ENCODE results near the gene TEX2. TPM values are rescaled to one million over a fixed set of nuclear protein-coding genes. Genes with fewer than 3 reads are reported as not detected.

TEX2 gene
- total RNA-seq, 1 experiment from 2014 or later, result 10.8 TPM

DNA sequence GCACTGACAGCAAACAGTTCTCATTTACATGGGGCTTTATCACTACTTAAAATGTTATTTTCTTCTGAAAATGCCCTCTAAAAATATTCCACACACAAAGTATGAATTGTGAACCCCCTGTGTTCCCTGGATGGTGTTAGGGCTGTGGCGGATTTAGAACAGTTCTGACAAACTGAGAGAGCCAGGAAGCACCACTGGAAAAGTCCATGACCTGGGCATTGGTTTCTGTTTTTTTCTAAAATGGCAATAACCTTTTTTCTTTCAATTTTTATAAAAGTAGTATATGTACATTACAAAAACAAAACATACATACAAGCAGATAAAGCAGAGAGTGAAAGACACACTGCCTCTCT lies 112.1 kb downstream of the TEX2 start:
- H3K27me3 Mint-ChIP-seq (ENCODE audit: low read depth), result no peaks in the 10 kb centered on the region
- H3K36me3 Mint-ChIP-seq, result peaks cover 23% of the 10 kb centered on the region
- TF ChIP-seq NFE2L1 (CRISPR knock-in tag; IDR thresholded peaks at IDR 0.05), result no peak
- TF ChIP-seq NR3C1 (CRISPR knock-in tag; conservative IDR thresholded peaks at IDR 0.05; ENCODE audit: low read depth), result no peak
- TF ChIP-seq ZNF121 (CRISPR knock-in tag; IDR thresholded peaks at IDR 0.05), result no peak
- TF ChIP-seq, protein P1, sequence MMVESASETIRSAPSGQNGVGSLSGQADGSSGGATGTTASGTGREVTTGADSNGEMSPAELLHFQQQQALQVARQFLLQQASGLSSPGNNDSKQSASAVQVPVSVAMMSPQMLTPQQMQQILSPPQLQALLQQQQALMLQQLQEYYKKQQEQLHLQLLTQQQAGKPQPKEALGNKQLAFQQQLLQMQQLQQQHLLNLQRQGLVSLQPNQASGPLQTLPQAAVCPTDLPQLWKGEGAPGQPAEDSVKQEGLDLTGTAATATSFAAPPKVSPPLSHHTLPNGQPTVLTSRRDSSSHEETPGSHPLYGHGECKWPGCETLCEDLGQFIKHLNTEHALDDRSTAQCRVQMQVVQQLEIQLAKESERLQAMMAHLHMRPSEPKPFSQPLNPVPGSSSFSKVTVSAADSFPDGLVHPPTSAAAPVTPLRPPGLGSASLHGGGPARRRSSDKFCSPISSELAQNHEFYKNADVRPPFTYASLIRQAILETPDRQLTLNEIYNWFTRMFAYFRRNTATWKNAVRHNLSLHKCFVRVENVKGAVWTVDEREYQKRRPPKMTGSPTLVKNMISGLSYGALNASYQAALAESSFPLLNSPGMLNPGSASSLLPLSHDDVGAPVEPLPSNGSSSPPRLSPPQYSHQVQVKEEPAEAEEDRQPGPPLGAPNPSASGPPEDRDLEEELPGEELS (CRISPR knock-in tag; IDR thresholded peaks at IDR 0.05), result no peak
- TF ChIP-seq NR1H2 (CRISPR knock-in tag; IDR thresholded peaks at IDR 0.05), result no peak
- TF ChIP-seq OVOL2 (CRISPR knock-in tag; IDR thresholded peaks at IDR 0.05; ENCODE audit: borderline replicate concordance), result no peak
- no peak for TF ChIP-seq ZBTB21 (CRISPR knock-in tag; IDR thresholded peaks at IDR 0.05; ENCODE audit: borderline replicate concordance)
- TF ChIP-seq, protein P2, sequence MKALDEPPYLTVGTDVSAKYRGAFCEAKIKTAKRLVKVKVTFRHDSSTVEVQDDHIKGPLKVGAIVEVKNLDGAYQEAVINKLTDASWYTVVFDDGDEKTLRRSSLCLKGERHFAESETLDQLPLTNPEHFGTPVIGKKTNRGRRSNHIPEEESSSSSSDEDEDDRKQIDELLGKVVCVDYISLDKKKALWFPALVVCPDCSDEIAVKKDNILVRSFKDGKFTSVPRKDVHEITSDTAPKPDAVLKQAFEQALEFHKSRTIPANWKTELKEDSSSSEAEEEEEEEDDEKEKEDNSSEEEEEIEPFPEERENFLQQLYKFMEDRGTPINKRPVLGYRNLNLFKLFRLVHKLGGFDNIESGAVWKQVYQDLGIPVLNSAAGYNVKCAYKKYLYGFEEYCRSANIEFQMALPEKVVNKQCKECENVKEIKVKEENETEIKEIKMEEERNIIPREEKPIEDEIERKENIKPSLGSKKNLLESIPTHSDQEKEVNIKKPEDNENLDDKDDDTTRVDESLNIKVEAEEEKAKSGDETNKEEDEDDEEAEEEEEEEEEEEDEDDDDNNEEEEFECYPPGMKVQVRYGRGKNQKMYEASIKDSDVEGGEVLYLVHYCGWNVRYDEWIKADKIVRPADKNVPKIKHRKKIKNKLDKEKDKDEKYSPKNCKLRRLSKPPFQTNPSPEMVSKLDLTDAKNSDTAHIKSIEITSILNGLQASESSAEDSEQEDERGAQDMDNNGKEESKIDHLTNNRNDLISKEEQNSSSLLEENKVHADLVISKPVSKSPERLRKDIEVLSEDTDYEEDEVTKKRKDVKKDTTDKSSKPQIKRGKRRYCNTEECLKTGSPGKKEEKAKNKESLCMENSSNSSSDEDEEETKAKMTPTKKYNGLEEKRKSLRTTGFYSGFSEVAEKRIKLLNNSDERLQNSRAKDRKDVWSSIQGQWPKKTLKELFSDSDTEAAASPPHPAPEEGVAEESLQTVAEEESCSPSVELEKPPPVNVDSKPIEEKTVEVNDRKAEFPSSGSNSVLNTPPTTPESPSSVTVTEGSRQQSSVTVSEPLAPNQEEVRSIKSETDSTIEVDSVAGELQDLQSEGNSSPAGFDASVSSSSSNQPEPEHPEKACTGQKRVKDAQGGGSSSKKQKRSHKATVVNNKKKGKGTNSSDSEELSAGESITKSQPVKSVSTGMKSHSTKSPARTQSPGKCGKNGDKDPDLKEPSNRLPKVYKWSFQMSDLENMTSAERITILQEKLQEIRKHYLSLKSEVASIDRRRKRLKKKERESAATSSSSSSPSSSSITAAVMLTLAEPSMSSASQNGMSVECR (CRISPR knock-in tag; IDR thresholded peaks at IDR 0.05; ENCODE audit: borderline replicate concordance), result no peak
- TF ChIP-seq, protein P3, sequence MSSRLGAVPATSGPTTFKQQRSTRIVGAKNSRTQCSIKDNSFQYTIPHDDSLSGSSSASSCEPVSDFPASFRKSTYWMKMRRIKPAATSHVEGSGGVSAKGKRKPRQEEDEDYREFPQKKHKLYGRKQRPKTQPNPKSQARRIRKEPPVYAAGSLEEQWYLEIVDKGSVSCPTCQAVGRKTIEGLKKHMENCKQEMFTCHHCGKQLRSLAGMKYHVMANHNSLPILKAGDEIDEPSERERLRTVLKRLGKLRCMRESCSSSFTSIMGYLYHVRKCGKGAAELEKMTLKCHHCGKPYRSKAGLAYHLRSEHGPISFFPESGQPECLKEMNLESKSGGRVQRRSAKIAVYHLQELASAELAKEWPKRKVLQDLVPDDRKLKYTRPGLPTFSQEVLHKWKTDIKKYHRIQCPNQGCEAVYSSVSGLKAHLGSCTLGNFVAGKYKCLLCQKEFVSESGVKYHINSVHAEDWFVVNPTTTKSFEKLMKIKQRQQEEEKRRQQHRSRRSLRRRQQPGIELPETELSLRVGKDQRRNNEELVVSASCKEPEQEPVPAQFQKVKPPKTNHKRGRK (CRISPR knock-in tag; IDR thresholded peaks at IDR 0.05; ENCODE audit: borderline replicate concordance), result no peak
- TF ChIP-seq, protein P4, sequence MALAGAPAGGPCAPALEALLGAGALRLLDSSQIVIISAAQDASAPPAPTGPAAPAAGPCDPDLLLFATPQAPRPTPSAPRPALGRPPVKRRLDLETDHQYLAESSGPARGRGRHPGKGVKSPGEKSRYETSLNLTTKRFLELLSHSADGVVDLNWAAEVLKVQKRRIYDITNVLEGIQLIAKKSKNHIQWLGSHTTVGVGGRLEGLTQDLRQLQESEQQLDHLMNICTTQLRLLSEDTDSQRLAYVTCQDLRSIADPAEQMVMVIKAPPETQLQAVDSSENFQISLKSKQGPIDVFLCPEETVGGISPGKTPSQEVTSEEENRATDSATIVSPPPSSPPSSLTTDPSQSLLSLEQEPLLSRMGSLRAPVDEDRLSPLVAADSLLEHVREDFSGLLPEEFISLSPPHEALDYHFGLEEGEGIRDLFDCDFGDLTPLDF (CRISPR knock-in tag; IDR thresholded peaks at IDR 0.05), result no peak
- TF ChIP-seq JUN (CRISPR knock-in tag; IDR thresholded peaks at IDR 0.05), result no peak
- no peak for TF ChIP-seq TEAD1 (CRISPR knock-in tag; IDR thresholded peaks at IDR 0.05)
- no peak for TF ChIP-seq ZNF396 (CRISPR knock-in tag; IDR thresholded peaks at IDR 0.05; ENCODE audit: borderline replicate concordance)
- TF ChIP-seq EMX1 (CRISPR knock-in tag; IDR thresholded peaks at IDR 0.05), result no peak
- TF ChIP-seq, protein P5, sequence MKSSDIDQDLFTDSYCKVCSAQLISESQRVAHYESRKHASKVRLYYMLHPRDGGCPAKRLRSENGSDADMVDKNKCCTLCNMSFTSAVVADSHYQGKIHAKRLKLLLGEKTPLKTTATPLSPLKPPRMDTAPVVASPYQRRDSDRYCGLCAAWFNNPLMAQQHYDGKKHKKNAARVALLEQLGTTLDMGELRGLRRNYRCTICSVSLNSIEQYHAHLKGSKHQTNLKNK (CRISPR knock-in tag; IDR thresholded peaks at IDR 0.05), result no peak
- TF ChIP-seq JAZF1 (CRISPR knock-in tag; IDR thresholded peaks at IDR 0.05), result no peak
- TF ChIP-seq, protein P6, sequence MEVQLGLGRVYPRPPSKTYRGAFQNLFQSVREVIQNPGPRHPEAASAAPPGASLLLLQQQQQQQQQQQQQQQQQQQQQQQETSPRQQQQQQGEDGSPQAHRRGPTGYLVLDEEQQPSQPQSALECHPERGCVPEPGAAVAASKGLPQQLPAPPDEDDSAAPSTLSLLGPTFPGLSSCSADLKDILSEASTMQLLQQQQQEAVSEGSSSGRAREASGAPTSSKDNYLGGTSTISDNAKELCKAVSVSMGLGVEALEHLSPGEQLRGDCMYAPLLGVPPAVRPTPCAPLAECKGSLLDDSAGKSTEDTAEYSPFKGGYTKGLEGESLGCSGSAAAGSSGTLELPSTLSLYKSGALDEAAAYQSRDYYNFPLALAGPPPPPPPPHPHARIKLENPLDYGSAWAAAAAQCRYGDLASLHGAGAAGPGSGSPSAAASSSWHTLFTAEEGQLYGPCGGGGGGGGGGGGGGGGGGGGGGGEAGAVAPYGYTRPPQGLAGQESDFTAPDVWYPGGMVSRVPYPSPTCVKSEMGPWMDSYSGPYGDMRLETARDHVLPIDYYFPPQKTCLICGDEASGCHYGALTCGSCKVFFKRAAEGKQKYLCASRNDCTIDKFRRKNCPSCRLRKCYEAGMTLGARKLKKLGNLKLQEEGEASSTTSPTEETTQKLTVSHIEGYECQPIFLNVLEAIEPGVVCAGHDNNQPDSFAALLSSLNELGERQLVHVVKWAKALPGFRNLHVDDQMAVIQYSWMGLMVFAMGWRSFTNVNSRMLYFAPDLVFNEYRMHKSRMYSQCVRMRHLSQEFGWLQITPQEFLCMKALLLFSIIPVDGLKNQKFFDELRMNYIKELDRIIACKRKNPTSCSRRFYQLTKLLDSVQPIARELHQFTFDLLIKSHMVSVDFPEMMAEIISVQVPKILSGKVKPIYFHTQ (CRISPR knock-in tag; IDR thresholded peaks at IDR 0.05), result no peak
- TF ChIP-seq, protein P7, sequence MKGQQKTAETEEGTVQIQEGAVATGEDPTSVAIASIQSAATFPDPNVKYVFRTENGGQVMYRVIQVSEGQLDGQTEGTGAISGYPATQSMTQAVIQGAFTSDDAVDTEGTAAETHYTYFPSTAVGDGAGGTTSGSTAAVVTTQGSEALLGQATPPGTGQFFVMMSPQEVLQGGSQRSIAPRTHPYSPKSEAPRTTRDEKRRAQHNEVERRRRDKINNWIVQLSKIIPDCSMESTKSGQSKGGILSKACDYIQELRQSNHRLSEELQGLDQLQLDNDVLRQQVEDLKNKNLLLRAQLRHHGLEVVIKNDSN (CRISPR knock-in tag; IDR thresholded peaks at IDR 0.05), result no peak
- TF ChIP-seq, protein P8, sequence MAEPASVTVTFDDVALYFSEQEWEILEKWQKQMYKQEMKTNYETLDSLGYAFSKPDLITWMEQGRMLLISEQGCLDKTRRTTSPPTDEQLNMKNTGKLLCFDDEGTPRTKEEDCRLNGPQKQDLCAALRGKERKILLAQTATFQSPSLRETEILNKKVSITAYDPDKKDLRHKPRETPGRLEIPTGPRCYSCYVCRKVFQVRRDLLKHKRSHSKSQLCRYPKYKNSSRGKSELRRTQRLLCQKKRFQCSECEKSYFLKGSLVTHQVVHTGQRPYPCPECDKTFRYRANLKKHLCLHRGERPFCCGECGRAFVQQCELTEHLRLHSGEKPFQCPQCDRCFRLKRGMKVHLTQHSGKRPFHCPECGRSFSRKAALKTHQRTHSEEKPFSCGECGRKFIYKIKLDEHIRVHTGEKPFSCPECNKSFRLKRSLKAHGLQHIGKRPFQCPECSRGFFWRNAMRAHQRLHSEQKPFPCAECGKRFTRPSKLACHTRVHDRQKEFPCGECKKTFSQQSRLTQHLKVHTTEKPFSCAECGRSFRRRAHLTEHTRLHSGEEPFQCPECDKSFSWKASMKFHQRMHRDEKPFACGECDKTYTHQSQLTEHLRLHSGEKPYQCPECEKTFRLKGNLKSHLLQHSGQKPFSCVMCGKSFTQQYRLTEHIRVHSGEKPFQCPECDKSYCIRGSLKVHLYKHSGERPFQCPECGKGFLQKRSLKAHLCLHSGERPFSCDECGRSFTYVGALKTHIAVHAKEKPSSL (CRISPR knock-in tag; conservative IDR thresholded peaks at IDR 0.05), result no peak
- TF ChIP-seq, protein P9, sequence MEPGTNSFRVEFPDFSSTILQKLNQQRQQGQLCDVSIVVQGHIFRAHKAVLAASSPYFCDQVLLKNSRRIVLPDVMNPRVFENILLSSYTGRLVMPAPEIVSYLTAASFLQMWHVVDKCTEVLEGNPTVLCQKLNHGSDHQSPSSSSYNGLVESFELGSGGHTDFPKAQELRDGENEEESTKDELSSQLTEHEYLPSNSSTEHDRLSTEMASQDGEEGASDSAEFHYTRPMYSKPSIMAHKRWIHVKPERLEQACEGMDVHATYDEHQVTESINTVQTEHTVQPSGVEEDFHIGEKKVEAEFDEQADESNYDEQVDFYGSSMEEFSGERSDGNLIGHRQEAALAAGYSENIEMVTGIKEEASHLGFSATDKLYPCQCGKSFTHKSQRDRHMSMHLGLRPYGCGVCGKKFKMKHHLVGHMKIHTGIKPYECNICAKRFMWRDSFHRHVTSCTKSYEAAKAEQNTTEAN (CRISPR knock-in tag; IDR thresholded peaks at IDR 0.05), result no peak
- no peak overlapping the region for H3K4me3 Mint-ChIP-seq
- DNase-seq (ENCODE audit: low spot score) (no peak), ATAC-seq (no peak)
- CTCF ChIA-PET, result interaction anchor here (1.6 kb wide), 1 partner anchor 67 kb away, joined by 3 read pairs; no protein-coding TSS in a partner anchor
- no peak overlapping the region for H3K27ac Mint-ChIP-seq
- POLR2A ChIA-PET, result no interaction called here
- peaks cover 29% of the 10 kb centered on the region for H3K4me1 Mint-ChIP-seq
- H3K9me3 Mint-ChIP-seq, result no peaks in the 10 kb centered on the region

Measured in WTC11 (cell line).